HG03439 (cell line): ENCODE measurements around the gene DPF1.

ENCODE experiments used
- ATAC-seq: cut with Tn5 transposase; IDR thresholded peaks from one replicate; pipeline ENCODE4 v1.9.1; 2021; ENCODE audit warnings: mild to moderate bottlenecking, moderate library complexity; ENCODE audit not compliant: unreplicated experiment

Gene DPF1

DNA sequence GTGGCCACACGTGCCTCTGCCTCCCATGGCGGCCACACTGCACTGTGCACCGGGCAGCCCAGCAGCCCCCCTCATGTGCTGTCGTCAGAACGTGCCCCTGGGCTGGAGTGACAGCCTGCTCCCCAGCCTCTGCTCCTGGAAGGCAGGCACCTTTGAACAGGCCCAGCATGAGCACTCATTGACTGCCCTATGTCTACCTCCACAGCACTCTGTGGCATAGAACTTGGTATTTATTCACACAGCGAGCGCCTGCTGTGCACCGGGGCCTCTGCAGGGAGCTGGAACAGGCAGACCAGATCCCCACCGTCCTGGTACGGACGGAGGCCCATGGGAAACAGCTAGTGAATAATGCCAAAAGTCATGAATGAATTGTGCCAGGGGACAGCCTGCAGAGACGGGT, 53.7 kb downstream of the DPF1 start:
- ATAC-seq, result no peak

- ATAC-seq, result no peak
These were observed 55.4 kb downstream of the DPF1 start for GRCh38 chr19:38168637-38169036.

DNA sequence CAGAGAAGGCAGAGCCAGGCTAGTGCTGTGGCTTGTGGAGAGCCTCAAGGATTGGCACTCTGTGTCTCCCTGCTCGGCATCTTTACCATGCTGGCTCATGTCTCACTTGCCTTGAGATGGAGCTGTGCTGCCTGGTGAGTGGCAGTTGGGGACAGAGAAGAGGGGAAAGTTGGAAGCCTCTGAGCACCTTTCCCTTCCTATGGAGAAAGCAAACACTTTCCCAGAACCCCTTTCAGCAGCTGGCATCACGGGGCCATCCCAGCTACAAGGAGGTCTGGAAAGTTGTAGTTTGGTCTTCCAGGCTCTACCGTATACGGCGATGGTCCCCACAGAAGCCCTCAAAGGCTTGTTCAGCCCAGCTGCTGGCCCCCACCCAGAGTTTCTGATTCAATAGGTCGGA, 58.7 kb downstream of the DPF1 start:
- ATAC-seq, result no peak

DNA sequence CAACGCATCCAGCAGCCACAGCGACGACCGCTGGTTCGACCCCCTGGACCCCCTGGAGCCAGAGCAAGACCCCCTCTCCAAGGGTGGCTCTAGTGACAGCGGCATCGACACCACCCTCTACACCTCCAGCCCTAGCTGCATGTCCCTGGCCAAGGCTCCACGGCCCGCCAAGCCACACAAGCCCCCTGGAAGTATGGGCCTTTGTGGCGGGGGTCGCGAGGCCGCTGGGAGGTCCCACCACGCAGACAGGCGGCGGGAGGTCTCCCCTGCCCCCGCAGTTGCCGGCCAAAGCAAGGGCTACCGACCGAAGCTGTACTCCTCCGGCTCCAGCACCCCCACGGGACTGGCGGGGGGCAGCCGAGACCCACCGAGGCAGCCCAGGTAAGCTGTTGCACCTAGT, 59.5 kb downstream of the DPF1 start:
- no peak for ATAC-seq

DNA sequence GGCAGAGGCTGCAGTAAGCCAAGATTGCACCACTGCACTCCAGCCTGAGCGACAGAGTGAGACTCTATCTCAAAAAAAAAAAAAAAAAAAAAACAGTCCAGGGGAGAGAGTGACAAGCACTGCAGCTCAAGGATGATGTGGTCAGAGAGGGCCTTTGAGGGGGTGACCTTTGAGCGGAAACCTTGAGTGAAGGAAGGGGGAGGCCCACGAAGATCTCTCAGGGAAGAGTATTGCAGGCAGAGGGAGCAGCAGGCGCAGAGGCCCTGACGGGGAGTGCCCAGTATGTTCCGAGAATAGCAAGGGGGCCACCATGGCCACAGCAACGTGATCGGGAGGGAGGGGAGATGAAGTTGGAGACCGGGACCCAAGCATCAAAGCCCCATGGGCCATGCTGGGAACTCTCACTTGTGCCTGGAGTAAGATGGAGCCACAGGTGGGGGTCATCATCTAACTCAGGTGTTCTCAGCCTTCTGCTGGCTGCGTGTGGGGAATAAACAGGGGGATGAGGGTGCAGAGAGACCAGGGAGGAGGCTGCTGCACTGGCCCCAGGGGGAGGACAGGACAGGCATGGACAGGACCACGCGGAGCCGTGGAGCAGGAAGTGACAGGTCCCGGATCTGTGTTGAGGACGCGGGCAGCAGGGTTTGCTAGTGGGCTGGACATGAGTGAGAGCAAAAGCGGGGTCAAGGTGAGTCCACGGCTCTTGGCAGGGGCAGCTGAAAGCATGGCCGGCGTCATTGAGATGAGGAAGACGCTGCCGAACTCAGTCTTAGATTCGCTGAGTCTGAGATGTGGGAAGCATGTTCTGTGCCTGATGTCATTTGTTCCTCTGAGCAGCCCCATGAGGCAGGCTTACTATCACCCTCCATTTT, 60.4 kb downstream of the DPF1 start:
- ATAC-seq, result no peak

- no peak for ATAC-seq
These were observed 61.4 kb downstream of the DPF1 start for GRCh38 chr19:38162632-38163031.

- ATAC-seq, result no peak
These were observed 61.9 kb downstream of the DPF1 start for GRCh38 chr19:38162094-38162493.
